Measurements from ENCODE around the gene CDC14C.

GRCh38 chr7:48924433-48924832 lies at the start of gene CDC14C:
- no peak for TF ChIP-seq CTCF (IDR thresholded peaks at IDR 0.05 in 8 of 11, conservative IDR thresholded peaks at IDR 0.05 in 3 of 11)
- no peak for TF ChIP-seq POLR2AphosphoS5 (IDR thresholded peaks at IDR 0.05)
- no peak for TF ChIP-seq POLR2A (IDR thresholded peaks at IDR 0.05)
